H9 (cell line): ENCODE measurements around the gene UTP15. TPM values are rescaled to one million over a fixed set of nuclear protein-coding genes. Genes with fewer than 3 reads are reported as not detected.

Experiments
- DNase-seq: peaks from one replicate; pipeline ENCODE4 v3.0.0-alpha.2; 2017
- H2AFZ ChIP-seq: one replicate; pipeline ENCODE4 v1.6.1; 2013; ENCODE audit warnings: mild to moderate bottlenecking, low read length, control low read depth, moderate library complexity
- H2AK5ac ChIP-seq: 2 replicates; pipeline ENCODE4 v1.6.1; 2013; ENCODE audit warnings: low read length, control low read depth, mixed read lengths; ENCODE audit not compliant: insufficient read length
- H2BK120ac ChIP-seq: one replicate; pipeline ENCODE4 v1.6.1; 2013; ENCODE audit warnings: low read depth, mild to moderate bottlenecking, low read length, control low read depth, inconsistent platforms; ENCODE audit not compliant: poor library complexity, severe bottlenecking
- H2BK12ac ChIP-seq: 2 replicates; pipeline ENCODE4 v1.6.1; 2013; ENCODE audit warnings: low read length, control low read depth, mixed read lengths, low read depth; ENCODE audit not compliant: insufficient read length
- H2BK15ac ChIP-seq: 2 replicates; pipeline ENCODE4 v1.6.1; 2013; ENCODE audit warnings: low read depth, low read length, control low read depth
- H2BK20ac ChIP-seq: one replicate; pipeline ENCODE4 v1.6.1; 2013; ENCODE audit warnings: low read depth, mild to moderate bottlenecking, low read length, control low read depth, inconsistent platforms; ENCODE audit not compliant: poor library complexity, severe bottlenecking
- H2BK5ac ChIP-seq: 2 replicates; pipeline ENCODE4 v1.6.1; 2013; ENCODE audit warnings: low read length, control low read depth, mixed read lengths; ENCODE audit not compliant: insufficient read length
- H3K14ac ChIP-seq: 2 replicates; pipeline ENCODE4 v1.6.1; 2013; ENCODE audit warnings: low read length, control low read depth; ENCODE audit not compliant: insufficient read depth
- H3K18ac ChIP-seq: 2 replicates; pipeline ENCODE4 v1.6.1; 2013; ENCODE audit warnings: low read depth, mild to moderate bottlenecking, mixed read lengths, low read length, control low read depth; ENCODE audit not compliant: insufficient read length
- H3K23ac ChIP-seq: 2 replicates; pipeline ENCODE4 v1.6.1; 2013; ENCODE audit warnings: low read length, control low read depth, mixed read lengths, low read depth; ENCODE audit not compliant: insufficient read length
- H3K23me2 ChIP-seq: 2 replicates; pipeline ENCODE4 v1.6.1; 2013; ENCODE audit warnings: low read depth, mild to moderate bottlenecking, mixed read lengths, low read length, control low read depth; ENCODE audit not compliant: insufficient read length, poor library complexity, severe bottlenecking
- H3K27ac ChIP-seq: 2 replicates; pipeline ENCODE4 v1.5.1; 2013; ENCODE audit warnings: low read length, control low read depth, mixed read lengths, low read depth; ENCODE audit not compliant: insufficient read length
- H3K27me3 ChIP-seq: 2 replicates; pipeline ENCODE4 v1.6.1; 2013; ENCODE audit warnings: low read length, control low read depth, inconsistent platforms; ENCODE audit not compliant: insufficient read depth
- H3K4ac ChIP-seq: 2 replicates; pipeline ENCODE4 v1.6.1; 2013; ENCODE audit warnings: low read depth, mild to moderate bottlenecking, control low read depth, inconsistent platforms, low read length, moderate library complexity
- H3K4me1 ChIP-seq: 2 replicates; pipeline ENCODE4 v1.6.1; 2013; ENCODE audit warnings: low read length, control low read depth, inconsistent platforms; ENCODE audit not compliant: insufficient read depth
- H3K4me2 ChIP-seq: 2 replicates; pipeline ENCODE4 v1.6.1; 2013; ENCODE audit warnings: low read length, control low read depth, mixed read lengths; ENCODE audit not compliant: insufficient read length, insufficient read depth
- H3K56ac ChIP-seq: 2 replicates; pipeline ENCODE4 v1.6.1; 2013; ENCODE audit warnings: low read depth, mild to moderate bottlenecking, mixed read lengths, low read length, control low read depth; ENCODE audit not compliant: insufficient read length
- H3K79me1 ChIP-seq: 2 replicates; pipeline ENCODE4 v1.6.1; 2013; ENCODE audit warnings: low read depth, mild to moderate bottlenecking, moderate library complexity, low read length, control low read depth, inconsistent platforms; ENCODE audit not compliant: insufficient read depth, poor library complexity, severe bottlenecking
- H3K79me2 ChIP-seq: 2 replicates; pipeline ENCODE4 v1.6.1; 2013; ENCODE audit warnings: low read length, control low read depth, inconsistent platforms; ENCODE audit not compliant: insufficient read depth
- H3K9ac ChIP-seq: 2 replicates; pipeline ENCODE4 v1.6.1; 2013; ENCODE audit warnings: low read length, control low read depth, mixed read lengths; ENCODE audit not compliant: insufficient read length; ENCODE audit errors: extremely low read depth
- H3K9me3 ChIP-seq: one replicate; pipeline ENCODE4 v1.6.1; 2013; ENCODE audit warnings: low read depth, low read length, inconsistent platforms; ENCODE audit not compliant: control insufficient read depth
- H3T11ph ChIP-seq: one replicate; pipeline ENCODE4 v1.6.1; 2013; ENCODE audit warnings: mild to moderate bottlenecking, low read length, control low read depth, inconsistent platforms
- H4K20me1 ChIP-seq: one replicate; pipeline ENCODE4 v1.6.1; 2013; ENCODE audit not compliant: control insufficient read depth, insufficient read length, insufficient read depth
- H4K5ac ChIP-seq: 2 replicates; pipeline ENCODE4 v1.6.1; 2013; ENCODE audit warnings: low read depth, mild to moderate bottlenecking, mixed read lengths, low read length, control low read depth; ENCODE audit not compliant: insufficient read length
- H4K8ac ChIP-seq: replicated peaks from 2 replicates; pipeline ENCODE4 v1.6.1; 2013; ENCODE audit warnings: low read length, control low read depth, mixed read lengths, low read depth; ENCODE audit not compliant: insufficient read length
- H4K91ac ChIP-seq: 2 replicates; pipeline ENCODE4 v1.6.1; 2013; ENCODE audit warnings: low read depth, mild to moderate bottlenecking, moderate library complexity, mixed read lengths, low read length, control low read depth; ENCODE audit not compliant: insufficient read length
- H3K27ac Mint-ChIP-seq, 3 experiments: 2 replicates in 2 of 3; 3 replicates in 1 of 3; pipeline ENCODE4 v1.8.0; 2020 to 2021; ENCODE audit warnings: mixed read lengths in 3 of 3, mild to moderate bottlenecking in 1 of 3, moderate library complexity in 1 of 3
- H3K27me3 Mint-ChIP-seq: 2 replicates; pipeline ENCODE4 v1.8.0; 2021; ENCODE audit warnings: low read depth, mild to moderate bottlenecking, moderate library complexity, mixed read lengths
- H3K36me3 Mint-ChIP-seq, 3 experiments: 2 replicates in 2 of 3; 3 replicates in 1 of 3; pipeline ENCODE4 v1.8.0; 2020 to 2021; ENCODE audit warnings: low read depth in 3 of 3, mixed read lengths in 3 of 3; ENCODE audit not compliant: insufficient read depth in 1 of 3
- H3K4me1 Mint-ChIP-seq, 2 experiments: 2 replicates each; pipeline ENCODE4 v1.8.0; 2020; ENCODE audit warnings: mixed read lengths in 2 of 2
- H3K4me3 Mint-ChIP-seq, 2 experiments: 2 replicates in 1 of 2; 3 replicates in 1 of 2; pipeline ENCODE4 v1.8.0; 2020 to 2021; ENCODE audit warnings: mild to moderate bottlenecking in 2 of 2, mixed read lengths in 2 of 2, moderate library complexity in 1 of 2
- H3K9me3 Mint-ChIP-seq, 2 experiments: 2 replicates in 1 of 2; 3 replicates in 1 of 2; pipeline ENCODE4 v1.8.0; 2020; ENCODE audit warnings: mild to moderate bottlenecking in 2 of 2, mixed read lengths in 2 of 2, moderate library complexity in 1 of 2
- WGBS: extraction: QIAGEN DNeasy Blood & Tissue Kit; methylation state at CpG from one replicate; pipeline ENCODE4 v1.1.7; 2013; ENCODE audit warnings: missing lambda C conversion rate, low lambda C conversion rate, mixed read lengths; ENCODE audit not compliant: insufficient read length; ENCODE audit errors: extremely low coverage; 5-methylcytosine and 5-hydroxymethylcytosine counted together
- total RNA-seq: library from RNA; stranded (reverse); gene quantifications from 2 replicates; pipeline ENCODE4 v1.2.1, GENCODE V29; 2021
- TF ChIP-seq, protein P1 (sequence below): fragments of 200-600 bp; sonication (generic); conservative IDR thresholded peaks from 3 replicates; pipeline ENCODE4 v1.8.0; 2021; ENCODE audit warnings: antibody characterized with exemption, mild to moderate bottlenecking

Gene UTP15
- total RNA-seq, 1 experiment from 2014 or later, result 43.5 TPM

DNA sequence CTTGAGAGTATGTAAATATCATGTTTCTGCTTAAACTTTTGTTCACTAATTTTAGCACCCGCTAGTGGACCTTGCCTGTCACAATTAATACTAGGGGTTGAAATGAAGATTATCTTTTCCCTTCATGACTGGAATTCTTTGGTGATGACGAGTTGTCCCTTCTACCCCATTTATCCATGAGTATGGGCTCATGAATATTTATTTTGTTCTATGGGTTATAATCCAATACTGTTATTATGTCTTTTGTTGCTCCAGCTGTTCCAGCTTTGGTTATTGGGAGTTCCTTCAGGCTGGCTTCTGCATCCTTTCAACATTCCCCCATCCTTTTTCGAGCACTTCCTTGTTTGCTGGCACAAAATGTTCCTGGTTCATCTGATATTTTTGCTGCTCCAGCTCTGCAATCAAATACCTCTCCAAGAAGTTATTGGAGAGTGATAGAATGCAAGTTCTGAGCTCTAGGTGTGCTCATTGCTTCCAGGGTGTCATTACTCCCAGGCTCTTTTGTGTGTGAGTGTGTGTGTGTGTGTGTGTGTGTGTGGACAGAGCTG is 40.7 kb downstream of the UTP15 start:
- Histone ChIP-seq H3K27ac (no peak overlapping the region), H3K56ac (no peak overlapping the region), H3K4me2 (no peak overlapping the region), H3K9ac (no peak overlapping the region), H3K18ac (no peak overlapping the region), H3K4ac (no peak overlapping the region), H4K91ac (no peak overlapping the region), H4K5ac (no peak overlapping the region), H3K23ac (no peak overlapping the region), H2BK5ac (no peak overlapping the region), H2BK12ac (no peak overlapping the region), H3K9me3 (no peaks in the 10 kb centered on the region), H3K79me2 (no peaks in the 10 kb centered on the region), H2AFZ (no peak overlapping the region), H4K20me1 (no peaks in the 10 kb centered on the region), H2BK15ac (no peak overlapping the region), H3K4me1 (no peaks in the 10 kb centered on the region), H2AK5ac (no peak overlapping the region), H4K8ac (no peak overlapping the region), H3K23me2 (no peaks in the 10 kb centered on the region), H3K14ac (no peak overlapping the region), H2BK20ac (no peak overlapping the region), H3T11ph (no peak overlapping the region), H3K27me3 (no peaks in the 10 kb centered on the region), H3K79me1 (no peaks in the 10 kb centered on the region), H2BK120ac (no peak overlapping the region)
- Mint-ChIP-seq H3K4me3 (no peak overlapping the region), H3K27me3 (peaks cover 5% of the 10 kb centered on the region), H3K27ac (no peak overlapping the region), H3K9me3 (peaks cover 4 to 7% of the 10 kb centered on the region in 2 experiments; a peak in 4 of 5 replicates), H3K36me3 (no peaks in the 10 kb centered on the region), H3K4me1 (no peaks in the 10 kb centered on the region)
- no peak for DNase-seq
- WGBS, result no CpG with 5 or more reads among the region's 3 CpGs
- TF ChIP-seq, protein P1, sequence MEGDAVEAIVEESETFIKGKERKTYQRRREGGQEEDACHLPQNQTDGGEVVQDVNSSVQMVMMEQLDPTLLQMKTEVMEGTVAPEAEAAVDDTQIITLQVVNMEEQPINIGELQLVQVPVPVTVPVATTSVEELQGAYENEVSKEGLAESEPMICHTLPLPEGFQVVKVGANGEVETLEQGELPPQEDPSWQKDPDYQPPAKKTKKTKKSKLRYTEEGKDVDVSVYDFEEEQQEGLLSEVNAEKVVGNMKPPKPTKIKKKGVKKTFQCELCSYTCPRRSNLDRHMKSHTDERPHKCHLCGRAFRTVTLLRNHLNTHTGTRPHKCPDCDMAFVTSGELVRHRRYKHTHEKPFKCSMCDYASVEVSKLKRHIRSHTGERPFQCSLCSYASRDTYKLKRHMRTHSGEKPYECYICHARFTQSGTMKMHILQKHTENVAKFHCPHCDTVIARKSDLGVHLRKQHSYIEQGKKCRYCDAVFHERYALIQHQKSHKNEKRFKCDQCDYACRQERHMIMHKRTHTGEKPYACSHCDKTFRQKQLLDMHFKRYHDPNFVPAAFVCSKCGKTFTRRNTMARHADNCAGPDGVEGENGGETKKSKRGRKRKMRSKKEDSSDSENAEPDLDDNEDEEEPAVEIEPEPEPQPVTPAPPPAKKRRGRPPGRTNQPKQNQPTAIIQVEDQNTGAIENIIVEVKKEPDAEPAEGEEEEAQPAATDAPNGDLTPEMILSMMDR, result no peak
